Activated gamma-delta T cell treated with Interleukin-2 at 50 U/mL for 16 hours (primary cell): Measurements from ENCODE around the gene LINC00305.

Experiments
- DNase-seq: peaks from one replicate; pipeline ENCODE4 v3.0.0-alpha.2; 2020

Gene LINC00305

DNA sequence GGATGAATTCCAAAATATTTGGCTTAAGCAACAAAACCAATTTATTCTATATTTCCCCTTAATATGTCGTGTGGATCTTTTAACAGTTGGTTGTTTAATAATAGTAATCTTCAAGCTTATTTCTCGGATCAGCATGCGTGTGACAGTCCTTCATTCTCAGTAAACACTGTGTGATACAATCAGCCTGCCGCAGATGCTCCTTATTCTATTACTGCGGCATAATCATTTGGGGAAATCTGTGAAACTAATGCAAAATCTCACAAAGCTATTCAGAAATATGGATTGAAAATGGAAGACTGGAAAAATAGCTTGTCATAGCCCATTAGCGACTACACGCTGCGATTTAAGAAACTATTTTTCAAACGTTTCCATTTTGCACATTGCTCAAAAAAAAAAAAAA lies 36.9 kb downstream of the LINC00305 start:
- no peak for DNase-seq

DNA sequence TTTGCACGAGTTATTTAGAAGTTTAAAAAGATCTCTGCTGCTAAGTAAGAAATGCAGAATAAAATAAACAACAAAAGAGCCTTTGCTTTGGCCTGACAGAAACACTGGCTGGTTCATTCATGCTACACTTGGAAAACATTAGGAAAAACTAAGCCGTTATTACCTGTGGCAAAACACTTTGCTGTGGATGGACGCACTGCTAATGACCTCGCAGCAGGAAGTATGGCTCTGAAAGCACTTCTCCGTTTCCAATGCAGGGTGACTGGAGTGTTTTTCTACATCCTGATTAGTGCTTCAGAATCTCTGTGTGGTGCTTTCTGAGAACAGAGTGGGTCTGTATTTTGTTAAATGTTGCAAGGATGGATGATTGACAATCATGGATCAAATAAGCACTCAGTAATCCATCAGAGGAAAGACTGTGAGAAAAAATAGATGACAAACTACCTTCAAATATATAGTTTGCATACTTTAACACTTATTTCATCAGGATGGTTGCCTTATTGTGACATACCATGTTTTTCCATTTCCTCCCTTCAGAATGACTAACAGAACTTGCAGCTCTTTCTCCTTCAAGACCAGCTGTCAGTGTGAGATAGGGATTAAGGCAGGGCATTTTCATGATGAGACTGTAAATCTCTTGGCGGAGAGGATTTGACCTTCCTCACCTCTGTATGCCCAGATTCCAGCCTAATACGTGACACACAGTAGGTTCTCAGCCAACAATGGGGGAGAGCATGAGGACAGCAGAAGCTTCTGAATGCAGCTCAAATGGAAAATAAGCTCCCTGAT lies 38.0 kb downstream of the LINC00305 start:
- DNase-seq, result no peak

DNA sequence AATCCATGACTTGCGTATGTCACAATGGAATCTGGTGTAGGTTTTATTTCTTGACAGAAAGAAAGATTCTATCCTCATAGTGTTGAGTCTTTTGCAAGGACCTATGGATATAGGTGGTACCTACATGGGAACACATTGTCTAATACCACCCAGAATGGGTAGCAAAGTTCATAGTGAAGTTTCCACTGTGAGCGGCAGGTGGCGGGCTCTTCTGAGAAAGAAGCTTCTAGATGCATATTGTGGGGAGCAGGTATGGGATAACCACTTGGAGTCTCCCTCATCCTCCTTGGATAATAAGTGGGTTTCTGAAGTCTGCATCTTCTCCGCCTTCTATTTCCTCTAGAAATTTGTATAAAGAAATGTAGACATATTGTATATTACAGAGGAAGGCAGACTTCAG lies 44.9 kb downstream of the LINC00305 start:
- DNase-seq, result no peak

DNA sequence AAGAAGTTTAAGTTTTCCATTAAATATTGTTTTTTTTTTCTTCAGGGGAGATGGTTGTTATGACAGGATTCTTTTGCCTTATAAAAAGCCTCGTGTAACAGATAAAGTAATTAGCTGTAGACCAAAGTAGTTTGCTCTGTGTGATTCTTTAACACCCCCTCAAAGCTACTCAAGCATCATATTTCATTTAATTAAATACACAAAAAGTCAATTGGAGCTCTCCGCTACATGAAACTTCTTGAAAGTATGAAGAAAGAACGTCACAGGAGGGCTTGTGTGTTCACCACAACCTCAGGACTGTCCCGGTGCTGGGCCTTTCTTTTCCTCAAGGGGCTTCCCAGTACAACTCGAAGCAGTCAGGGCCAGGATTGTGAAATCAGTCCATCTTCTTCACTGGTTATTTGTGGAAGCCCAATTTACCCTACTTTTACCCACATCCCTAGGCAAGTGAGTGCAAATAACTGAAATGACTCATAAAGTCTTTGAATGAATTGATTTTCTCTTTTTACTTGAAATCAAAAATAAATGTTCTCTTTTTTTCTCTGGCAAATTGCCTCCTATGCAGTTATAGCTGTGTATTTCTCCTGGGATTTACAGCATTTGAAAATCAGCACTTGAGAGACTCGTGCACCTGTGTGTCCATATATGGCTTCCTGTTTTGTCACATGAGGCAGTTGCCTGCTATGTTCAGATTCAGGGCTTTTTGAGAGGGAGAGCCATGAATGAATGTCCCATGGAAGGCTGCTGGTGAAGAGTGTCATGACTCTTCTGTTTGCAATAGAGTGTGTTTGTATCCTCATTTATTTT lies 48.6 kb downstream of the LINC00305 start:
- DNase-seq, result no peak

DNA sequence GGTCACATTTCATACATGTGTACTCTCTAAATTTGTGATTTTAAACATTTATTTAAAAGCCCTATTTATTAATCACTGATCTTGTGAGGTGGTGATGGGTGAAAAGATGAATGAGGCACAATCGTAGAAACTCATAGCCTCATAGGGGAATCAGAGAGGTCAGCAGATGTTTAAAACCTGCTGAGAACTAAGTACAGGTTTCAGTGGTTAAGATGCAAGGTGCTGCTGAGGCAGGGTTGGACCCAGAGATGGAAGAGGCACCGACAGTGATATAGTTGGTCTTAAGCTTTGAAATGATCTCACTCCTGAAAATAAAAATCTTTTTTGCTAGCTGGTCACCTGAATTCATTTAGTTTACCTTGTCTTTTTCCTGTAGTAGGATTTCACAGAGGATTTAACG lies 49.6 kb downstream of the LINC00305 start:
- no peak for DNase-seq

DNA sequence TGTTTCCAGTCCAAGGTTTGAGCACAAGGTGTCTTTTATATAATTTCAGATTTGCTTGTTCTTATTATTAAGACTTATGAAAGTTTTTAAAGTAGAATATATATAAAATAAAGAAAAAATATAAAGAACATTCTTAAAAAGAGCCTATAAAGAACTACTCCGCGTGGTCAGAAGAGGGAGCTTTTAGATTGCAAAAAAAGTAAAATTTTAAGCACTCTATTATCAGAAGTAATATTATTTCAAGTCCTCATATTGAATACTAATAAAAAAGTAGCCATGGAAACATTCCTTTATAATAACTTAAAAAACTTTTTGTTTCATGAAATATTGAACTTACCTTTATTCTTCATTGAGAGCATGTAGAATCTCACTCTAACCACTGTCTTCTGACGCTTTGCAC lies 51.4 kb downstream of the LINC00305 start:
- DNase-seq, result no peak

DNA sequence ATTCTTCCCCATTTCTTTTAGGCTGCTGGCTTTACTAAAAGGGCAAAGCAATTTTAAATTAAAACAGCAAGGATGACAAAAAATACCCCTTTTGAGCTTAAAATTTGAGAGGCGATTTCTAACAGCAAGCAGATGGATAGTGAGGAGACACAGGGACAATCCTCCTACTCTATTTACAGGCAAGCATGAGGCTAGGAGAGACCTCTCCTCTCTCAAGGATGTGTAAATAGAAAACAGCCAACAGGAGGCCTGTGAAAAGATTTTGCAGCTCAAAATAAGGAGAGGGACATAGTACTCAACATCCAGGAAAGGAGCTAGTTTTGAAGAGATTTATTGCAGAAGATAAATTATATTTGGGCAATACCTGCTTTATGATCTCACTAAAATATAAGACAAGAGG lies 53.8 kb downstream of the LINC00305 start:
- DNase-seq, result no peak

DNA sequence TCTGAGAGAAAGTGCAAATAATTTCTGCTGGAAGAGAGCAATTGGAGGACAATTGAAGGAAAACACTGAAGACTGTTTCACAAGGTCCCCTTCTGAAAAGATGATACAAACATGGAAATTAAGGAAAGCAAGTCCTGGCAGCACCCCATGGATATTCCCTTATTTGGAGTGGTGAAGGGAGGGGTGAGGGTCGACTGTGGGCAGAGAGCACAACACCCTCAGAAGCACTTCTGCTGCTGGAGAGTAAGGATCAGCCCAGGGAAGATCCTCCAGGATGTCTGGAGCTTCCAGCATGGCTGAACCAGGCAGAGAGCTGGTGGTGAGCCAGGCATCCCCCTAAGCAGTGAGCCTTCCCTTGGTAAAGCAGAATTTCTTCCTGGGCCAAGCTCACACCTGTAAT lies 54.7 kb downstream of the LINC00305 start:
- no peak for DNase-seq

DNA sequence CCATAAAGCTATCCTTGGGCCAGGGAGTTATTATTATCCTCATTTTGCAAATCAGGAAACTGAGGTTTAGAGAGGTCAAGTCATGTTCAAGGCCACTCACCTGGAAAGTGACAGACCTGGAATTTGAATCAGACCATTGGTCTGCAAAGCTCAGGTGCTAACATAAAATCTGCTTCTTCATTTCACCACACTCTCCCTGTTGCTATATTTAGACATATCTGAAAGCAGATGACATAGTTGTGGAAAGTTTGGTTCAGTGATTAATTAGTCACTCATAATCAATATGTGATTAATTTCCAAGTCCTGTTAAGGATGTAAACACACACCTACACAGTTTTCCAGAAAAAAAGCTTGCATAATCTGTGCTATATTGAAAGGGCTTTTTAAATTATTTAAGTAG lies 57.4 kb downstream of the LINC00305 start:
- DNase-seq, result no peak

DNA sequence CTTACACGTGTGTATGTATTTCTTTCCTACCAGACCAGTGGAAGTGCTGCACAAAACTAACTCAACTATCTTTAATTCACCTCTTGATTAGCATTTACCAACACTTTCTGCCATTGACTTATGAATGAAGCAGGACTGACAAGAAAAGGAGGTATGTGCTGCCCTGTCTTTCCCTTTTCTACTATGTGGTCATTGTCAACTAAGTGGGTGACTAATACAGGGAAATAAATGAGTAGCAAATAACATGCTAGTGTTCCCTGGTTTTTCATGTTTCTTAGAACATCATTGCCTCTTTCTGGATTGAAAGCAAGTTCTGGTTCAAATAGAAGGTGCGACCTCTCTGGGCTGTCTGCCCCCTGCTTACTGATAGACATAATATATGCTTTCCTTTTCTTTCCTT lies 58.0 kb downstream of the LINC00305 start:
- no peak for DNase-seq

DNA sequence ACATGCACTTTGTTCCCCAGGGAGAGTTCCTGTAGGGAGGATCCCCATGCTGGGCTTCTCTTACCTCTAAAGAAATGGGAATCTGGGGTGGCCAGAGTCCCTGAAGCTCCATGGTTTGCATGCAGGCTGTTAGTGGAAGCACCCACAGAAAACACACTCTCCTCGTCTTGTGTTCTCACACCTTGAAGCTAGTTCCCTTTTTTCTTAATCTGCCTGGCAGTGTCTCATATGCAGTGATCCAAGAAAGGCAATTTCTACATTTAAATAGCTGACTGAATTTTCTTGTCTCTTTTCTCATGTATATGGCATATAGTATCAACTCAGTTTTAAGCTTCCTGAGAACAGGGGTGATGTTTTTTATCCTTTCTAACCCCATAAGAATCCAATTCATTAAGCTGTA lies 65.0 kb downstream of the LINC00305 start:
- no peak for DNase-seq

DNA sequence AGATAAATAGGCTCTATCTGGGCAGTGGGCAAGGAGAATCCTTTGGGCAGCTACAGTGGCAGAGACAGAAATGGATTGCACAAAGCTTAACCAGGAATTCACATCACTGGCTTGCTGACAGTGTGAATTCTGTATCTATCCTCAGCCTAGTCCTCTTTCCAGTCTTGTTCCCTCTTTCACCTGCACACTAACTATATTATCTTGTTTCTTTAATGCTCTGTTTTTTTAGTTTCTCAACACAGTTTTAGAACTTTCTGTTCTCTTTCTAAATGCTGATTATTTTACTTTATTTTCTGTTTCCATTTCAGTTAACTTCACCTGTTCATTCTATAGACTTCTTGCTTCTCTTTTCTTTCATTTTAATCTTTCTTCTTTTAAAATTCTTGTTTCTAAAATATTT lies 66.4 kb downstream of the LINC00305 start:
- DNase-seq, result no peak

DNA sequence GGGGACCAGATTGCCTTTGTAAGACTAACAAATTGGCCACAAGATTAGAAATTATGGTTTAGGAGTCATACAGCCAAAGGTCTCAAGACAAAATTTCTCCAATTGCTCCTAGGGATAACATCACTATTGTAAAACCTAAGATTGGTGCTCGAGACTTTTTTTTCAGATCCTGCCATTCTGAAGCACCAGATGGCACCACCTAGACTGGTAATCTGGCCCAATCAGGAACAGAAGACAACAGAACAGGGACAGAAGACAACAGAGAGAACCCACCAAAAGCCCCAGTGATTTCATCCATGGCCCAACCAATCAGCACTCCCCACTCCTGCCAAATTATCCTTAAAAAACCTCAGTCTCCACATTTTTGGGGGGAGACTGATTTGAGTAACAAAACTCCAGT lies 66.8 kb downstream of the LINC00305 start:
- no peak for DNase-seq

DNA sequence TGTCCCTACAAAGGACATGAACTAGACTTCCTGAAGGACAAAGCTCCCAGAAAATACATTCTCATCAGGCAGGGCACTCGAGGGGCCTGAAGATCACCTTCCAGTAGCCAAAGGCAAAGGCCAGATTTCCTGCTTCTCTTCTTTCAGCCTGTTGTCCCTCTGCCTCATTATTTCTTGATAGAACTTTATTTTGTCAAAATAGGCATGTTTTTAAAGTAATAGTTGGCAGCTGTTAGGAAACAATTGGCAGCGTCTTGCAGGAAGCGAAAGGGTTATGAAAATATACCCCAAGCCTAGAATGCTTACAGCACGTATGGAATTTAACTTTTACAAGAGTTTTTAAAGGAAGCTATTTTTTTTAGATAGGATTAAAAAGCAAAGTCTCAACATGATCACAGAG lies 74.9 kb downstream of the LINC00305 start:
- no peak for DNase-seq

DNA sequence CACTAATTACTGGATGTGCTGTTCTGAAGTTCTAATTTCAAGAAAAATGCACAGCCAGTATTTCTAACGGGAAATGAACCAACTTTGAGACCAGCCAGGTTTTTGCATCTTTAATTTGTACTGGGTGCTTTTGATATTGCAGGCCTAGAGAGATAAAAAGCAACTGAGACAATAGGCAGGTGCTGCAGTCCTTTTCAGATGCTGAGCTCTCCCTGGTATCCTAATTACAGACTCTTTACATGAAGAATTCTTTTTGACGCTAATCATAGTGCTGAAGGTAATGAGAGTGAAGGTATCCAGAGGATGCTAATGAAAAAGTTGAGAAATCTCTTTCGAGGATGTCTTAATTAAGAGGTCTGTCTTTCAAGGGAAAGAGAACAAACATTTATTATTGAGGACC lies 93.9 kb downstream of the LINC00305 start:
- DNase-seq, result no peak

DNA sequence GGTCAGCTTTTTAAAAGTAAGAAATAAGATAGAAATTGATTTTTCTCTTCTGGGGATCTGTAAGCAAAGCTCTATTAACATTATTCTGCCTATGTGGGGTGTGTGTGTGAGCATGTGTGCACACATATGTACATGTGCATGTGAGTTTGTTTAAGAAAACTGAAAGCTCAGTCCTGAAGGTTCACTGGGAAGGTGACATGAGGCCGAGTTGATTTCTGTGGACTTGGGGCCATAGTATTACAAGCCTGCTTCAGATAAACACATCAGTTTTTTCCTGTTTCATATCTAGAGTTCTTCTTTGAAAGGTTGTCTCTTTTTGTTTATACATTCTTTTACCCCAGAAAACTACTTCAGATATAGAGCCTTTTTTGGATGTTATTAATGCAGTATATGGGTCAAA lies 95.6 kb downstream of the LINC00305 start:
- DNase-seq, result no peak

DNA sequence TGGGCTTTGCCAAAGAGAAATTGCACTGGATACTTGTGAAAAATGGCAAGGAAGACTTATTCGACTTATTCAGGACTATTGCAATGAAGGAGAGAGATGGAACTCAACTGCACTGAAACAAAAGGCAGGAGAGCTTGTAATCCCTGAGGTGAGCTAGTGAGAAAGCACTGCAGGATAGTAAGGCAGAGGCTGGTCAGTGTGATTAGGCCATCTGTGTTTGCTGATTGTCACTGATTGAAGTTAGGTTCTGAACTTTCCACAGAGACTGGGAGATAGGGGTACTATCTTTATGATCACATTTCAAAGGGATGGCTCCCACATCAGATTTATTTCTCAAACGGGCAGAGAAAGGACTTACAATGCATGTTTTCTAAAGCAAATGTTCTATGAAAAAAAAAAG lies 96.1 kb downstream of the LINC00305 start:
- no peak for DNase-seq

DNA sequence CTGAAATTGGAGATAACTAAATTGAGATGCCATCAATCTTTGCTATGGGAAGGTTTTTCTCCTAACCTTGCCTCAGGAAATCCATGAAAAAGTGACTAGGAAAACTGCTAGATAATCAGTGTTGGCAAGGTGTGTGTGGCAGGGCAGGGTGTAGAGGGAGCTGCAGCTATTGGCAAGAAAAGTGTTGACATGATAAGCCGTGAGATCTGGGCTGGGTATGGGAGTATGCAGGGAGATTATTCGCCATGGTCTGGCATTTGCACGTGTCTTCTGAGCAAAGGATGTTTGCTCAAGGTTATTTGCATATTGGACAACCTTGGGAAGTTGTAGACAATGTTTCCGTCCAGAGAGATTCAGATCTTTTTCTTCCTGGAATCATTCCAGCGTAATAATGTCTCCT lies 104.3 kb downstream of the LINC00305 start:
- DNase-seq, result no peak

DNA sequence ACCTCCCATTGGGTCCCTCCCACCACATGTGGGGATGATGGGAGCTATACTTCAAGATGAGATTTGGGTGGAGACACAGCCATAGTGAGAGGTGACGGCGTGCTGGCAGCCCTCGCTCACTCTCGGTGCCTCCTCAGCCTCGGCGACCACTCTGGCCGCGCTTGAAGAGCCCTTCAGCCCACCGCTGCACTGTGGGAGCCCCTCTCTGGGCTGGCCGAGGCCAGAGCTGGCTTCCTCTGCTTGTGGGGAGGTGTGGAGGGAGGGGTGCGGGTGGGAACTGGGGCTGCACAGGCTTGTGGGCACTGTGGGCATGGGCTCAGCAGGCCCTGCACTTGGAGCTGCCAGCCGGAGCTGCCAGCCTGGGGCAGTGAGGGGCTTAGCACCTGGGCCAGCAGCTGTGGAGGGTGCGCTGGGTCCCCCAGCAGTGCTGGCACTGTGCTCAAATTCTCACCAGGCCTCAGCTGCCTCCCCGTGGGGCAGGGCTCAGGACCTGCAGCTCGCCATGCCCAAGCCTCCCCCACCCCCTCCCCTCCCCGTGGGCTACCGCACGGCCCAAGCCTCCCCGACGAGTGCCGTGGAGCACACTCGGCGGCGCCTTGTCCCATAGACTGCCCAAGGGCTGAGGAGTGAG lies 106.0 kb downstream of the LINC00305 start:
- no peak for DNase-seq

DNA sequence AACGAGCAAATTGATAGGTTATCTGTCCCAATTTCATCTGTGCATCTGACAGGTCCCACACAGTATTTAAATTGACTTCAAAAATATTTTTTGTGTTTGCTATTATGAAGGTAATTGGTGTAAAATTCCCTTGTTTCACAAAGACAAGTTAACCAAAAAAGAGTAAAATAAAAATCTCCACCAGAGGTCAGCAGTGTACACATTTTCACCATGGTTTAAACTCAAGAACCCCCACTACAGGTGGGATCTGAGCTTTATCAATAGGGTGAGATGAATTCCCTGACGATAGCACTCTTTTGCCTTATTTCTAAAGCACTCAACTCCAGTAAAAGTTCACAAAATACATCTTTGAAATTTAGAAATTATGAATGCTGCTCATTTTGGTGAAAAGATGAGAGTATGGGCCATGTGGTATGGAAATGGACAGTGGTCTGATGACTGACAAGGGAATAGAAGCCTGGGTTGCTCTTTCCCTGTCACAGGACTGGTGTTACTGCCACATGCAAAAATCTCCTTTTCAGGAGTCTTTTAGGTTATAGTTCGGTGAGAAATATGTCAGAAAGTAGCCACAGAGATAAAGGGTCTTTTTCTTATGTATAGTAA lies 111.0 kb downstream of the LINC00305 start:
- DNase-seq, result no peak

DNA sequence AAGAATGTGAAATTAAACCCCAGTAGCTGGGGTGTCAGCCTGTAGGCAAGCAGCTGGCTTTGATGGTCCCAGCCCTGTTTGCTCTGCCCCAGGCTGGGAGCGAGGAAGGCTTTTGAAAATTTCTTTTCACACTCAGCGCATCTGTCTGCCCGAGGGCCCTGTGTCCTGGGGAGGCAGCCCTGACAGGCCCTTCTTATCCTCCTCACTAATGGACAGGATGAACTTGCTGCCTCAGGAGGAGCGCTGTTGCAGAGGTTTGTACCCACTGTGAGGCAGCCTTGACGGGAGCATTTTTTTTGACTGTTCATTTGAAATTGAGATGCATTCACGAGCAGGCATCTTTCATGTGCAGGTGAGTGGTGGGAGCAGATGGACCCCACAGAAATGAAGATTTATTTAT lies 116.6 kb downstream of the LINC00305 start:
- DNase-seq, result no peak

DNA sequence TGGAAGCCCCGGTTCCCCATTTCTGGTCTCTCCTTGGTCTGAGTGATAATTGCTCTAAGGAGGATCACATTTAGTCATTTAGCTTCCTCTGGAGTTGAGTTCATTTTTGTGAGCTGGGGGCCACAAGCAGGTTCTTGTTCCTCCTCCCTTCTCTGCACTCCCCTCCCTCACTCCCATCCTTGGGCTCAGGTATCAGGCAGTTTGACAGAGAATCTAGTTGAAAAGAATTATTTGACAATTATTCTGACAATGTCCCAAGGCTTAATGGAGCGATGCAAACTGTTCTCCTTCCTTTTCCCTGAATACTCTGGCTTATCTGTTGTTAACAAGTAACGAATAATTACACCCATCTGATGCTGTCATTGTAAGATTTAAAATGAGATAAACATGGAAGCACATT lies 117.5 kb downstream of the LINC00305 start:
- DNase-seq, result no peak
